HepG2 (cell line): Measurements from ENCODE around the gene STIM1. TPM values are rescaled to one million over a fixed set of nuclear protein-coding genes. Genes with fewer than 3 reads are reported as not detected.

ENCODE experiments used
- ASH2L ChIP-seq: fragments of 300-600, 200-600 bp; sonication (generic); IDR thresholded peaks from 2 replicates; pipeline ENCODE4 v1.7.0; 2017; ENCODE audit warnings: low read depth, mild to moderate bottlenecking, moderate library complexity, mixed read lengths, low read length; ENCODE audit not compliant: insufficient read length
- CAMTA2 ChIP-seq: sonication (generic); formaldehyde crosslinking; IDR thresholded peaks from 2 replicates; pipeline ENCODE4 v1.4.0; 2020; ENCODE audit warnings: mild to moderate bottlenecking, missing genetic modification reagents, borderline replicate concordance
- ELF4 ChIP-seq: sonication (generic); formaldehyde crosslinking; IDR thresholded peaks from 2 replicates; pipeline ENCODE4 v1.5.0; 2020; ENCODE audit warnings: missing genetic modification reagents, mild to moderate bottlenecking, moderate library complexity, borderline replicate concordance
- FOXJ3 ChIP-seq: sonication (generic); formaldehyde crosslinking; IDR thresholded peaks from 2 replicates; pipeline ENCODE4 v1.4.0; 2020; ENCODE audit warnings: missing genetic modification reagents, mild to moderate bottlenecking, borderline replicate concordance
- GLI4 ChIP-seq: sonication (generic); formaldehyde crosslinking; IDR thresholded peaks from 2 replicates; pipeline ENCODE4 v1.5.1; 2020; ENCODE audit warnings: missing genetic modification reagents, mild to moderate bottlenecking, moderate library complexity, borderline replicate concordance
- JUN ChIP-seq: sonication (generic); formaldehyde crosslinking; IDR thresholded peaks from 2 replicates; pipeline ENCODE4 v1.4.0; 2020; ENCODE audit warnings: mild to moderate bottlenecking, missing genetic modification reagents
- PLRG1 ChIP-seq: fragments of 450-650 bp; conservative IDR thresholded peaks from 2 replicates; pipeline ENCODE4 v1.6.1; 2016
- RAD51 ChIP-seq: fragments of 450-650 bp; IDR thresholded peaks from 2 replicates; pipeline ENCODE4 v1.6.1; 2016; ENCODE audit warnings: borderline replicate concordance
- RBM22 ChIP-seq: fragments of 200-400 bp; formaldehyde crosslinking; optimal IDR thresholded peaks from 2 replicates; pipeline ENCODE3; 2017; ENCODE audit warnings: mild to moderate bottlenecking, low read length, moderate library complexity
- SMAD9 ChIP-seq: sonication (generic); formaldehyde crosslinking; IDR thresholded peaks from 2 replicates; pipeline ENCODE4 v1.5.1; 2020; ENCODE audit warnings: mild to moderate bottlenecking, missing genetic modification reagents
- SMYD3 ChIP-seq: sonication (generic); formaldehyde crosslinking; IDR thresholded peaks from 2 replicates; pipeline ENCODE4 v1.8.1; 2023; ENCODE audit warnings: mild to moderate bottlenecking, missing genetic modification reagents
- UBTF ChIP-seq: sonication (generic); formaldehyde crosslinking; IDR thresholded peaks from 2 replicates; pipeline ENCODE4 v1.4.0; 2020; ENCODE audit warnings: mild to moderate bottlenecking, missing genetic modification reagents
- ZNF556 ChIP-seq: sonication (generic); formaldehyde crosslinking; IDR thresholded peaks from 2 replicates; pipeline ENCODE4 v1.4.0; 2020; ENCODE audit warnings: mild to moderate bottlenecking, missing genetic modification reagents, borderline replicate concordance
- ZNF598 ChIP-seq: sonication (generic); formaldehyde crosslinking; IDR thresholded peaks from 2 replicates; pipeline ENCODE4 v1.5.1; 2020; ENCODE audit warnings: mild to moderate bottlenecking, missing genetic modification reagents, borderline replicate concordance
- ZNF672 ChIP-seq: sonication (generic); formaldehyde crosslinking; IDR thresholded peaks from 2 replicates; pipeline ENCODE4 v1.8.1; 2022; ENCODE audit warnings: missing genetic modification reagents
- ZNF792 ChIP-seq: IDR thresholded peaks from 2 replicates; pipeline ENCODE4 v1.6.1; 2016
- ZNF883 ChIP-seq: sonication (generic); formaldehyde crosslinking; IDR thresholded peaks from 2 replicates; pipeline ENCODE4 v1.5.1; 2020; ENCODE audit warnings: mild to moderate bottlenecking, missing genetic modification reagents; ENCODE audit errors: not compliant biosample characterization
- ZNF891 ChIP-seq: sonication (generic); formaldehyde crosslinking; IDR thresholded peaks from 2 replicates; pipeline ENCODE4 v1.5.0; 2020; ENCODE audit warnings: mild to moderate bottlenecking, missing genetic modification reagents
- ZSCAN31 ChIP-seq: sonication (generic); formaldehyde crosslinking; IDR thresholded peaks from 2 replicates; pipeline ENCODE4 v1.5.0; 2020; ENCODE audit warnings: low read depth, mild to moderate bottlenecking, missing genetic modification reagents
- polyA plus RNA-seq, 8 experiments: library from polyadenylated mRNA; depleted of rRNA in 3 of 8; stranded (reverse) in 7 of 8; unstranded in 1 of 8; fragments of >200 nt; fragmentation: Illumina TruSeq in 4 of 8; extraction: Trizol in 4 of 8; gene quantifications; 2 replicates each; pipeline versions ENCODE4 v1.2.1 to v1.2.3, GENCODE V29; 2011 to 2016; ENCODE audit warnings: low read depth in 4 of 8, missing spikeins in 1 of 8, mixed read lengths in 1 of 8; ENCODE audit not compliant: insufficient read depth in 1 of 8
- total RNA-seq, 5 experiments: library from RNA; depleted of rRNA; stranded (reverse); fragments of >200 nt; fragmentation: Illumina TruSeq; extraction: Trizol; gene quantifications; 2 replicates each; pipeline ENCODE4 v1.2.3, GENCODE V29; 2016; ENCODE audit warnings: low read depth in 1 of 5
- TF ChIP-seq, protein P1 (sequence below): sonication (generic); formaldehyde crosslinking; IDR thresholded peaks from 2 replicates; pipeline ENCODE4 v1.4.0; 2020; ENCODE audit warnings: missing genetic modification reagents; ENCODE audit errors: not compliant biosample characterization
- TF ChIP-seq, protein P2 (sequence below): sonication (generic); formaldehyde crosslinking; conservative IDR thresholded peaks from 2 replicates; pipeline ENCODE4 v1.4.0; 2020; ENCODE audit warnings: missing genetic modification reagents
- TF ChIP-seq, protein P3 (sequence below): sonication (generic); formaldehyde crosslinking; IDR thresholded peaks from 2 replicates; pipeline ENCODE4 v1.9.0; 2022; ENCODE audit warnings: low read depth, missing genetic modification reagents

STIM1 gene
- total and polyA plus RNA-seq, 2 of the 13 experiments (the other 11 are each of a cell fraction or from before 2014, with no cell fraction given): 19.2 to 28.5 TPM

DNA sequence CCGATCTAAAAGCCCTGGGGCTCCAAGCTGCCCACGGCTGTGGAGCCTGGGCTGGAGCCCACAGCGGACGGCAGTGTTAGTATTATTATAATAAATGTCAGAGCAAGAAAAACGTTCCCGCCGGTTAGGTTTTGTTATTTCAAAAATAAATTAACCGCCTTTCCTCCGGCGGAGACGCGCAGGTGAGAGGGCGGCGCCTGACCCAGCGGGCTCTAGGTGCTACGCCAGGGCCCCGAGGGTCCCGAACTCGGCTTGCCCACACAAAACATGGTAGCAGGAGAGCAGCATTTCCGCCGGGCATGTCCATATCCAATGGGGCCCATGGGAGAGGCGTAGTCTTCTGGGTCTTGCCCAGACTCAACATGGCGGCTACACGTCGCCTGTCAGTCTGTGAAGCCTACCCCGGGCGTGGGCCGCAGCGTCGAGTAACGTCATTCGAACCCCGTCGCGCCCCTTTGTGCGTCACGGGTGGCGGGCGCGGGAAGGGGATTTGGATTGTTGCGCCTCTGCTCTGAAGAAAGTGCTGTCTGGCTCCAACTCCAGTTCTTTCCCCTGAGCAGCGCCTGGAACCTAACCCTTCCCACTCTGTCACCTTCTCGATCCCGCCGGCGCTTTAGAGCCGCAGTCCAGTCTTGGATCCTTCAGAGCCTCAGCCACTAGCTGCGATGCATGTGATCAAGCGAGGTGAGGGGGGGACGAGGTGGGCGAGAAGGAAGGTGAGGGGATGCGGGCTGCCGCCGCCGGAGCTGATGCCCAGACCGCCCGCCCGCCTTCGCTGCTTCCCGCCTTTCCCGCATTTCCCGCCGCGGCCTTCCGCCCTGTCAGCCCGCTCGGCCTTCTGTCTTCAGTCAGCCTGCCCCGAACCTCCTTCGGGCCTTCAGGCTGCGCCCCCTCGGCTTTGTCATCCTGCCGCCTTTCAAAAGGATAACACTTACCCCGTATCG lies 239.2 kb downstream of the STIM1 start, which contains the start of gene RRM1 (continued):
- TF ChIP-seq, protein P1, sequence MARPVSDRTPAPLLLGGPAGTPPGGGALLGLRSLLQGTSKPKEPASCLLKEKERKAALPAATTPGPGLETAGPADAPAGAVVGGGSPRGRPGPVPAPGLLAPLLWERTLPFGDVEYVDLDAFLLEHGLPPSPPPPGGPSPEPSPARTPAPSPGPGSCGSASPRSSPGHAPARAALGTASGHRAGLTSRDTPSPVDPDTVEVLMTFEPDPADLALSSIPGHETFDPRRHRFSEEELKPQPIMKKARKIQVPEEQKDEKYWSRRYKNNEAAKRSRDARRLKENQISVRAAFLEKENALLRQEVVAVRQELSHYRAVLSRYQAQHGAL (CRISPR knock-in tag): no peak
- TF ChIP-seq SMAD9 (CRISPR knock-in tag) (no peak), PLRG1 (no peak), ZNF672 (CRISPR knock-in tag) (no peak), SMYD3 (CRISPR knock-in tag) (no peak), ZNF792 (CRISPR knock-in tag) (peak; percentile 88), RBM22 (peak; percentile 91), ZNF891 (peak; percentile 57; the same call in 1 of the 2 replicates), CAMTA2 (CRISPR knock-in tag) (0 out of 2 replicates have a peak, but pooled peaks have one; percentile 10), ZNF598 (CRISPR knock-in tag) (peak; percentile 54; the same call in 1 of the 2 replicates), UBTF (CRISPR knock-in tag) (peak; percentile 83), JUN (CRISPR knock-in tag) (0 out of 2 replicates have a peak, but pooled peaks have one; percentile 63), ZNF883 (CRISPR knock-in tag) (peak; percentile 72), ZNF556 (CRISPR knock-in tag) (peak; percentile 90; the same call in 1 of the 2 replicates), FOXJ3 (CRISPR knock-in tag) (no peak), RAD51 (no peak), ASH2L (peak; percentile 76), GLI4 (no peak), ZSCAN31 (CRISPR knock-in tag) (no peak; the same call in 1 of the 2 replicates), ELF4 (CRISPR knock-in tag) (no peak)
- TF ChIP-seq, protein P2, sequence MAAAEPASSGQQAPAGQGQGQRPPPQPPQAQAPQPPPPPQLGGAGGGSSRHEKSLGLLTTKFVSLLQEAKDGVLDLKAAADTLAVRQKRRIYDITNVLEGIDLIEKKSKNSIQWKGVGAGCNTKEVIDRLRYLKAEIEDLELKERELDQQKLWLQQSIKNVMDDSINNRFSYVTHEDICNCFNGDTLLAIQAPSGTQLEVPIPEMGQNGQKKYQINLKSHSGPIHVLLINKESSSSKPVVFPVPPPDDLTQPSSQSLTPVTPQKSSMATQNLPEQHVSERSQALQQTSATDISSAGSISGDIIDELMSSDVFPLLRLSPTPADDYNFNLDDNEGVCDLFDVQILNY (CRISPR knock-in tag): peak; percentile 100
- TF ChIP-seq, protein P3, sequence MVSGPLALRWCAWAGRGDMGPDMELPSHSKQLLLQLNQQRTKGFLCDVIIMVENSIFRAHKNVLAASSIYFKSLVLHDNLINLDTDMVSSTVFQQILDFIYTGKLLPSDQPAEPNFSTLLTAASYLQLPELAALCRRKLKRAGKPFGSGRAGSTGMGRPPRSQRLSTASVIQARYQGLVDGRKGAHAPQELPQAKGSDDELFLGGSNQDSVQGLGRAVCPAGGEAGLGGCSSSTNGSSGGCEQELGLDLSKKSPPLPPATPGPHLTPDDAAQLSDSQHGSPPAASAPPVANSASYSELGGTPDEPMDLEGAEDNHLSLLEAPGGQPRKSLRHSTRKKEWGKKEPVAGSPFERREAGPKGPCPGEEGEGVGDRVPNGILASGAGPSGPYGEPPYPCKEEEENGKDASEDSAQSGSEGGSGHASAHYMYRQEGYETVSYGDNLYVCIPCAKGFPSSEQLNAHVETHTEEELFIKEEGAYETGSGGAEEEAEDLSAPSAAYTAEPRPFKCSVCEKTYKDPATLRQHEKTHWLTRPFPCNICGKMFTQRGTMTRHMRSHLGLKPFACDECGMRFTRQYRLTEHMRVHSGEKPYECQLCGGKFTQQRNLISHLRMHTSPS (CRISPR knock-in tag): peak; percentile 22; the same call in 1 of the 2 replicates
